K562 (cell line): ENCODE measurements around the gene FOXA3. TPM values are rescaled to one million over a fixed set of nuclear protein-coding genes. Genes with fewer than 3 reads are reported as not detected.

Source experiments
- ATAC-seq: fragments of 200-7000 bp; cut with Tn5 transposase; 3 replicates; pipeline ENCODE4 v1.9.1; 2020; ENCODE audit warnings: moderate library complexity
- BruUV-seq: library from RNA; stranded (reverse); fragments of 400-500 nt; replicated peaks from 2 replicates; lab custom pipeline; 2021; lab: Mats Ljungman, UMichigan
- CTCF ChIA-PET: fragments of 300-600 bp; formaldehyde crosslinking; extraction: SDS; loops from one replicate; lab custom pipeline; 2021; ENCODE audit warnings: low intra/inter-chr PET ratio; lab: Yijun Ruan, JAX
- POLR2A ChIA-PET: fragments of 300-600, 350-650 bp; sonication (Branson Sonifier 250); formaldehyde crosslinking; extraction: SDS; loops from one replicate; lab custom pipeline; 2021; ENCODE audit warnings: antibody characterized with exemption, inconsistent platforms; lab: Yijun Ruan, JAX
- DNase-seq, 4 experiments: peaks; one replicate each; pipeline versions ENCODE4 v3.0.0 to v3.0.0-alpha.2; 2011 to 2018; ENCODE audit warnings: low spot score in 3 of 4, mixed read lengths in 3 of 4; ENCODE audit errors: extremely low read depth in 1 of 4
- FAIRE-seq: peaks from 2 replicates; lab custom pipeline; 2011; peaks lifted over from hg19 to GRCh38; lab: Jason Lieb, UNC
- H2AFZ ChIP-seq: 2 replicates; pipeline ENCODE4 v1.6.0; 2011; ENCODE audit warnings: low read depth, low read length, control low read depth, inconsistent platforms
- H3K27ac ChIP-seq: fragments of 200-600 bp; 3 replicates; pipeline ENCODE4 v1.8.0; 2011; ENCODE audit warnings: low read depth, mild to moderate bottlenecking, control low read depth, inconsistent platforms, low read length, moderate library complexity, mixed read lengths; ENCODE audit errors: extremely low read depth
- H3K27me3 ChIP-seq, 2 experiments: fragments of 300-600 bp in 1 of 2; 2 replicates in 1 of 2; 3 replicates in 1 of 2; pipeline versions ENCODE4 v1.6.0 to v1.8.0; 2011; ENCODE audit warnings: inconsistent platforms in 2 of 2, low read length in 2 of 2, mild to moderate bottlenecking in 1 of 2, mixed read lengths in 1 of 2, moderate library complexity in 1 of 2; ENCODE audit not compliant: control insufficient read depth in 2 of 2, insufficient read depth in 2 of 2
- H3K36me3 ChIP-seq: fragments of 300-600 bp; 3 replicates; pipeline ENCODE4 v1.8.0; 2011; ENCODE audit warnings: mild to moderate bottlenecking, low read length, inconsistent platforms; ENCODE audit not compliant: control insufficient read depth, insufficient read depth
- H3K4me1 ChIP-seq, 2 experiments: fragments of 200-600 bp in 1 of 2; replicated peaks in 1 of 2; 2 replicates in 1 of 2; 3 replicates in 1 of 2; pipeline versions ENCODE4 v1.5.1 to v1.8.0; 2011; ENCODE audit warnings: inconsistent platforms in 2 of 2, low read length in 2 of 2, mild to moderate bottlenecking in 1 of 2, mixed read lengths in 1 of 2, moderate library complexity in 1 of 2; ENCODE audit not compliant: control insufficient read depth in 2 of 2, insufficient read depth in 2 of 2
- H3K4me2 ChIP-seq: 2 replicates; pipeline ENCODE4 v1.6.1; 2011; ENCODE audit warnings: low read length, control low read depth, inconsistent platforms, mixed read lengths; ENCODE audit not compliant: insufficient read depth
- H3K4me3 ChIP-seq: fragments of 200-600 bp; sonication (generic), shearing (Covaris generic); 2 replicates; pipeline ENCODE4 v1.5.1; 2016; ENCODE audit warnings: control low read depth, inconsistent platforms
- H3K79me2 ChIP-seq: fragments of 200-600 bp; 3 replicates; pipeline ENCODE4 v1.8.0; 2011; ENCODE audit warnings: low read length, inconsistent platforms; ENCODE audit not compliant: control insufficient read depth, insufficient read depth
- H3K9ac ChIP-seq, 2 experiments: 2 replicates each; pipeline versions ENCODE4 v1.6.0 to v1.6.1; 2011; ENCODE audit warnings: low read depth in 2 of 2, low read length in 2 of 2, control low read depth in 1 of 2, inconsistent platforms in 1 of 2, mild to moderate bottlenecking in 1 of 2, mixed read lengths in 1 of 2; ENCODE audit not compliant: insufficient read depth in 1 of 2
- H3K9me1 ChIP-seq: one replicate; pipeline ENCODE4 v1.6.0; 2011; ENCODE audit warnings: inconsistent platforms, mild to moderate bottlenecking, low read length, moderate library complexity; ENCODE audit not compliant: control insufficient read depth, insufficient read depth
- H3K9me3 ChIP-seq: replicated peaks from 2 replicates; pipeline ENCODE4 v1.5.1; 2011; ENCODE audit warnings: low read depth, low read length, inconsistent platforms; ENCODE audit not compliant: control insufficient read depth, insufficient read depth
- H4K20me1 ChIP-seq: replicated peaks from 2 replicates; pipeline ENCODE4 v1.6.1; 2011; ENCODE audit warnings: low read length, inconsistent platforms, mixed read lengths; ENCODE audit not compliant: control insufficient read depth, insufficient read depth
- ARHGAP35 ChIP-seq: fragments of 450-650 bp; IDR thresholded peaks from 2 replicates; pipeline ENCODE4 v1.6.1; 2018; ENCODE audit not compliant: partially characterized antibody
- BRD4 ChIP-seq: fragments of 200-600 bp; sonication (generic); IDR thresholded peaks from 2 replicates; pipeline ENCODE4 v1.6.1; 2017; ENCODE audit warnings: inconsistent platforms
- CBFB ChIP-seq: sonication (generic); formaldehyde crosslinking; IDR thresholded peaks from 2 replicates; pipeline ENCODE4 v1.4.0; 2020; ENCODE audit warnings: mild to moderate bottlenecking, missing genetic modification reagents
- EGR1 ChIP-seq: fragments of 450-650 bp; conservative IDR thresholded peaks from 2 replicates; pipeline ENCODE4 v1.6.1; 2017; ENCODE audit warnings: mild to moderate bottlenecking
- FOXA3 ChIP-seq, 2 experiments: fragments of 450-650 bp in 1 of 2; sonication (generic) in 1 of 2; formaldehyde crosslinking; IDR thresholded peaks in 1 of 2; conservative IDR thresholded peaks in 1 of 2; 2 replicates each; pipeline versions ENCODE4 v1.4.0 to v1.8.0; 2020 to 2022; ENCODE audit warnings: mild to moderate bottlenecking in 2 of 2, missing genetic modification reagents in 1 of 2
- FOXP1 ChIP-seq: sonication (generic); formaldehyde crosslinking; IDR thresholded peaks from 2 replicates; pipeline ENCODE4 v1.8.0; 2022; ENCODE audit warnings: mild to moderate bottlenecking, missing genetic modification reagents
- HNRNPL ChIP-seq: fragments of 200-400 bp; formaldehyde crosslinking; IDR thresholded peaks from 2 replicates; pipeline ENCODE4 v1.6.1; 2017; ENCODE audit warnings: low read depth, mild to moderate bottlenecking, low read length
- PCBP1 ChIP-seq: fragments of 200-400 bp; formaldehyde crosslinking; IDR thresholded peaks from 2 replicates; pipeline ENCODE4 v1.6.1; 2018; ENCODE audit warnings: mild to moderate bottlenecking, low read depth, low read length; ENCODE audit not compliant: poor library complexity, severe bottlenecking
- RBFOX2 ChIP-seq: fragments of 200-400 bp; formaldehyde crosslinking; IDR thresholded peaks from 2 replicates; pipeline ENCODE4 v1.6.1; 2017; ENCODE audit warnings: low read depth, mild to moderate bottlenecking, low read length, moderate library complexity
- SIN3A ChIP-seq, 2 experiments: fragments of 150-350 bp in 1 of 2; IDR thresholded peaks; 2 replicates each; pipeline ENCODE4 v1.6.1; 2011 to 2016; ENCODE audit warnings: borderline replicate concordance in 2 of 2, low read depth in 2 of 2, low read length in 2 of 2, mild to moderate bottlenecking in 2 of 2, moderate library complexity in 2 of 2; ENCODE audit not compliant: control insufficient read depth in 1 of 2
- TGIF2 ChIP-seq: sonication (generic); formaldehyde crosslinking; IDR thresholded peaks from 2 replicates; pipeline ENCODE4 v1.8.1; 2022; ENCODE audit warnings: mild to moderate bottlenecking, missing genetic modification reagents, moderate library complexity
- ZBTB7A ChIP-seq: IDR thresholded peaks from 2 replicates; pipeline ENCODE4 v1.6.1; 2011; ENCODE audit warnings: low read depth, mild to moderate bottlenecking, low read length, moderate library complexity, borderline replicate concordance; ENCODE audit not compliant: control insufficient read depth
- ZFX ChIP-seq: sonication (generic); formaldehyde crosslinking; IDR thresholded peaks from 2 replicates; pipeline ENCODE4 v1.8.0; 2022; ENCODE audit warnings: mild to moderate bottlenecking, missing genetic modification reagents, moderate library complexity
- ZNF143 ChIP-seq: sonication (generic); formaldehyde crosslinking; IDR thresholded peaks from 2 replicates; pipeline ENCODE4 v1.9.0; 2022; ENCODE audit warnings: mild to moderate bottlenecking, missing genetic modification reagents
- WGBS: fragments of 100-300 bp; shearing (Covaris generic); methylation state at CpG from one replicate; pipeline ENCODE4 v1.1.6; 2016; ENCODE audit warnings: low coverage, mixed read lengths; ENCODE audit not compliant: insufficient coverage; ENCODE audit errors: missing lambda C conversion rate; 5-methylcytosine and 5-hydroxymethylcytosine counted together
- in situ Hi-C: fragments of 300-500 bp; cut with MboI; formaldehyde crosslinking; loops from 4 replicates; pipeline ENCODE4 v1.15.0; 2018; ENCODE audit warnings: inconsistent platforms, mixed read lengths
- intact Hi-C: fragments of 100-400 bp; cut with micrococcal nuclease; formaldehyde crosslinking; loops from 2 replicates; pipeline ENCODE4 v1.14.2; 2022
- polyA plus RNA-seq, 8 experiments: library from polyadenylated mRNA; depleted of rRNA in 4 of 8; stranded (reverse) in 5 of 8; unstranded in 3 of 8; fragments of >200 nt; fragmentation: Nextera tagmentation in 2 of 8; fragmentation: Illumina TruSeq in 1 of 8; extraction: Ambion mirVana in 2 of 8; extraction: Trizol in 1 of 8; gene quantifications; 2 replicates each; pipeline versions ENCODE4 v1.2.1 to v1.2.3, GENCODE V29; 2011 to 2014; ENCODE audit warnings: inconsistent platforms in 1 of 8, missing spikeins in 1 of 8
- total RNA-seq, 7 experiments: library from RNA; depleted of rRNA in 6 of 7; stranded (reverse); fragments of >200 nt in 6 of 7; fragmentation: Illumina TruSeq in 2 of 7; extraction: Trizol in 2 of 7; gene quantifications; 2 replicates each; pipeline versions ENCODE4 v1.2.1 to v1.2.3, GENCODE V29; 2011 to 2021; ENCODE audit warnings: low replicate concordance in 1 of 7

Gene FOXA3
- total and polyA plus RNA-seq, 9 of the 15 experiments (the other 6 are each of a cell fraction or from before 2014, with no cell fraction given): 1.3 to 15.5 (median 4.7) TPM

DNA sequence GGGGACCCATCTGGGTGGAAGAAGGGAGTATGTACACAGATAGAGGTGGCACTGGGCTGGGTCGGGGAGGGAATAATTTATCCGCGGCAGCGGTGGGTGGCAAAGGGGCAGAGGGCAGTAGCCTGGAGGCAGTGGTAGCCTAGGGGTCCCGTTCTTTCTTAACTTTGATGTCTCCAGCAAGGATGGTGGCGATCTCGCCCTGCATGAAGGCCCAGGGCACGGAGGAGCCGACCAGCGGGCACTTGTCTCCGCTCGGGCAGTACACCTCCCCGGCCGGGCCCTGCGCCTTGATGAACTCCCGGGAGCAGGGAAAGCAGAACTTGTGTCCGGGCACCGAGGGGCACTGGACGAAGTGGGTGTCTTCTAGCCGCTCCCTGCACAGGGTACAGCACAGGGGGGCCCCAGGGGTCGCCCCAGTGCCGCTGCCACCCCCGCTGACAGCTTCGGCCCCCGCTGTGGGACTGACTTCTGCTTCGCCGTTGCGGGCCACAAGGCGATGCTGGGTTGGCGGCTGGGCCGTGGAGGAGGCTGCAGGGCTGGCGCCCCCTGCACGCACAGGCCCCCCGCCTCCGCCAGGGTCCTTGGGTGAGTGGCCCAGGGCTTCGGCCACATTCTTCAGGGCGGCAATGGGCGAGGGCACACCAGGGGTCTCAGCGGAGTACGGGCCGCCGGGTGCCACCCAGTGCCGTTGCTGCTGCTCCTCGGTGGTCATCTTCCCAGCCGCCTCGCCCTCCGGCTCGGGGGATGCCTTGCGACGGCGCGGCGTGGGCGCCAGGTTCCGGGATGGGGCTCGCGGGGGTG lies 20.0 kb downstream of the FOXA3 start (continued):
- TF ChIP-seq ZFX (peak; percentile 45; the same call in 1 of the 2 replicates), HNRNPL (peak; percentile 62), RBFOX2 (peak; percentile 39; the same call in 1 of the 2 replicates)

DNA sequence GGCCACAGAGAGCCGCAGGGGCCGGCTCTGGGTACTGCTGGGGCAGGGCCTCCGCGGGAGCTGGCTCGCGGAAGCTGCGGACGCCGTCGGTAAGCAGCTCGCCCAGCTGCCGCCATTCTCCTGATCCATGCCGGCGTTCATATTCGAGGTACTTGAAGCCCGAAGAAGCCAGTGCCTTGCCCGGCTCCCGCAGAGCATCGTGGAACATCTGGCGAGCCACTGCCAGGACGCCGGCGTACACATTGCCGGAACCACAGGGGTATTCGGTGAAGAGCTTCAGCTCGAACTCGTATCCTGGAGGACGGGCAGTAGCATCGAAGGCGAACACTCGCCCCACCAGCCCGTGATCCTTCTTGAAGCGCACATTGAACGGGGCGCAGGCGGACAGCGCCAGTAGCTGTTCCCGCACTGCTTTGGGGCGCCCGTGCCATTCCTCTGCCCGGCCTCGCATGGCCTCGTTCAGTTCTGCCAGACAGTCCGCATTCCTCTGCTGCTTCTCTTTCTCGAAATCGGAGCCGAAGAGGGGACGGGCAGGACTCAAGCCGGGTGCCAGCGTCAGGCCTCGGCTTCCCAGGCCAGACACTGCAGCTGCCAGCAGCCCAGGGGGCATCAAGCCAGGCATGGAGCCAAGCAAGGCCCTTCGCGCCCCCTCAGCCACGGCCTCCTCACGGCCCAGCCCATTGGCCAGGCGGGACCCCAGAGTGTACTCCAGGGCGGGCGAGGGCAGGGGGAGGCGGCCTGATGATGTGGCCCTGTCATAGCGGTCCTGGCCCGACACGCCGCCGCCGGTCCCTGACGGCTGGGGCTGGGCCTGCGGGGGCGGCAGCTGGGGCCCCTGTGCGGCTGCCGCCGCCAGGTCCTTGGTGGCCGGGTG lies 20.8 kb downstream of the FOXA3 start:
- ATAC-seq: peak; percentile 31
- H3K4me3 ChIP-seq: peak overlapping the region; percentile 58
- peaks cover 42 to 59% of the 10 kb centered on the region in 2 experiments; a peak in 4 of 5 replicates for H3K4me1 ChIP-seq
- WGBS: 67% methylated on average over 52 of the region's 72 CpGs
- DNase-seq: peak; percentile 62 to 75 (median 70)
- peak overlapping the region; percentile 87 for H3K4me2 ChIP-seq
- H3K9me1 ChIP-seq: no peaks in the 10 kb centered on the region
- H3K9me3 ChIP-seq: no peaks in the 10 kb centered on the region
- in situ Hi-C loops: no loop called here
- peaks cover 25% of the 10 kb centered on the region for H3K79me2 ChIP-seq
- no peak overlapping the region for H2AFZ ChIP-seq
- H3K27ac ChIP-seq: peak overlapping the region; percentile 94
- no peaks in the 10 kb centered on the region for H3K27me3 ChIP-seq
- POLR2A ChIA-PET: interaction anchor here (0.7 to 2.3 kb wide), 7 partner anchors 8 to 100 kb away, joined by 3 to 12 read pairs (median 4); partner anchors contain the start of gene MYPOP
- no peak for FAIRE-seq
- intact Hi-C loops: no loop called here
- H4K20me1 ChIP-seq: no peaks in the 10 kb centered on the region
- CTCF ChIA-PET: interaction anchor here (0.6 to 3.3 kb wide), 4 partner anchors 21 to 694 kb away, joined by 3 to 56 read pairs (median 10); partner anchors contain the start of genes FOXA3 and SYMPK
- peak overlapping the region; percentile 80 to 97 for H3K9ac ChIP-seq
- H3K36me3 ChIP-seq: peaks cover 13% of the 10 kb centered on the region; the same call in 1 of the 3 replicates
- no TSS peak for BruUV-seq
- TF ChIP-seq FOXA3 (CRISPR knock-in tag; conservative IDR thresholded peaks at IDR 0.05 in 1 of 2, IDR thresholded peaks at IDR 0.05 in 1 of 2) (peak in 1 of 2 experiments; percentile 40; a peak in 1 of 4 replicates), ZBTB7A (peak; percentile 60; the same call in 1 of the 2 replicates), ARHGAP35 (no peak), EGR1 (peak; percentile 77), BRD4 (0 out of 2 replicates have a peak, but pooled peaks have one; percentile 32), SIN3A (IDR thresholded peaks at IDR 0.05; ENCODE audit: borderline replicate concordance in 2 of 2, control insufficient read depth in 1 of 2, low read depth in 2 of 2, low read length in 2 of 2) (0 out of 4 replicates have a peak, but pooled peaks of 1 of the 2 experiments have one; percentile 25), TGIF2 (CRISPR knock-in tag) (no peak), CBFB (CRISPR knock-in tag) (0 out of 2 replicates have a peak, but pooled peaks have one; percentile 26), ZNF143 (CRISPR knock-in tag) (peak; percentile 40; the same call in 1 of the 2 replicates), FOXP1 (CRISPR knock-in tag) (0 out of 2 replicates have a peak, but pooled peaks have one; percentile 36), HNRNPL (peak; percentile 36; the same call in 1 of the 2 replicates), RBFOX2 (peak; percentile 6; the same call in 1 of the 2 replicates), PCBP1 (peak; percentile 14)
